BLaER1 treated with 17β-estradiol and CSF1 and Interleukin-3, amounts not matched to agents 10 nM and 100 nM (cell line): ENCODE data around the gene CYP1A2.

ENCODE experiments used
- H3K27ac ChIP-seq, 11 experiments: shearing (Covaris generic); formaldehyde crosslinking; 2 replicates each; pipeline ENCODE4 v1.8.1; 2022
- H3K27me3 ChIP-seq, 11 experiments: shearing (Covaris generic); formaldehyde crosslinking; 2 replicates each; pipeline ENCODE4 v1.8.1; 2022
- H3K36me3 ChIP-seq, 11 experiments: shearing (Covaris generic); formaldehyde crosslinking; 2 replicates each; pipeline ENCODE4 v1.8.1; 2022
- H3K4me1 ChIP-seq, 10 experiments: shearing (Covaris generic); formaldehyde crosslinking; 2 replicates each; pipeline ENCODE4 v1.8.1; 2022
- H3K4me2 ChIP-seq, 11 experiments: shearing (Covaris generic); formaldehyde crosslinking; 2 replicates each; pipeline ENCODE4 v1.8.1; 2022
- H3K4me3 ChIP-seq, 10 experiments: shearing (Covaris generic); formaldehyde crosslinking; 2 replicates each; pipeline ENCODE4 v1.8.1; 2022
- H3K9ac ChIP-seq, 11 experiments: shearing (Covaris generic); formaldehyde crosslinking; 2 replicates each; pipeline ENCODE4 v1.8.1; 2022
- H3K9me3 ChIP-seq, 11 experiments: shearing (Covaris generic); formaldehyde crosslinking; replicated peaks in 1 of 11; 2 replicates each; pipeline ENCODE4 v1.8.1; 2022
- H4K20me1 ChIP-seq, 11 experiments: shearing (Covaris generic); formaldehyde crosslinking; 2 replicates each; pipeline ENCODE4 v1.8.1; 2022
- Cebpa-rat ChIP-seq, 11 experiments: shearing (Covaris generic); IDR thresholded peaks; 2 replicates each; pipeline ENCODE4 v1.8.1; 2022

Gene CYP1A2

DNA sequence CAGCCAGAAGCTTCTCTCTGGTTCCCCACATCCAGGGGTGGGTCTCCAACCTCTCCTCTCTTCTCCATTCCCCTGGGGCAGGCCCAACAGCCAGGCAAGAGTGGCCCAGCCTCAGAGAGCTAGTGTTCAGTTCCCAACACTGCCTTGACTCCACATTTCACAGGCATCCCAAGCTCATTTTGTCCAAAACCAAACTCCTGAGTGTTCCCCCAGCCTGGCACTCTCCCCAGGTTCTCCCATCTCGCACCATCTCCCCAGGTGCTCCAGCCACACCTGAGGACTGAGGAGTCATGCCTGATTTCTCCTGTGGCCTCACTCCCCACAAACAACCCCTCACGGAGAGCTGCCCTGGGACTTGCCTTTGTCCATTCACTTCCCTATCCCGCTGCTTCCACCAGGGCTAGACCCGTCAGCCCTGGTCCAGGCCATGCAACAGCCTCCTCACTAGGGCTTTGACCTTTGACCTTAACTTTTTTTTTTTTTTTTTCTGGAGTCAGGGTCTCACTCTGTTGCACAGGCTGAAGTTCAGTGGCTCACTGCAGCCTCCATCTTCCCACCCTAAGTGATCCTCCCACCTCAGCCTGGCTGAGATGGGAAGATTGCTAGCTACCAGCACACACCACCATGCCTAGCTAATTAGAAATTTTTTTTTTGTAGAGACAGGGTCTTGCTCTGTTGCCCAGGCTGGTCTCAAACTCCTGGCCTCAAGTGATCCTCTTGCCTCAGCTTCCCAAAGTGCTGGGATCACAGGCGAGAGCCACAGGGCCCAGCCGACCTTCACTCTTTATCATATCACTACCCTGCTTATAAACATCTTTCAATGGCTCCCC, 29.3 kb downstream of the CYP1A2 start:
- H4K20me1 ChIP-seq = peaks cover 0 to 6% (median 4%) of the 10 kb centered on the region in 11 experiments; a peak in 11 of 22 replicates
- H3K36me3 ChIP-seq = no peaks in the 10 kb centered on the region
- peak overlapping the region; percentile 98 to 100 (median 100) for H3K27ac ChIP-seq
- peak overlapping the region in 7 of 10 experiments; percentile 3 to 51 (median 27); a peak in 5 of 20 replicates for H3K4me3 ChIP-seq
- no peaks in the 10 kb centered on the region for H3K9me3 ChIP-seq
- peaks cover 87 to 92% (median 88%) of the 10 kb centered on the region in 10 experiments for H3K4me1 ChIP-seq
- H3K9ac ChIP-seq = peak overlapping the region; percentile 68 to 99 (median 81); a peak in 21 of 22 replicates
- H3K4me2 ChIP-seq = peak overlapping the region; percentile 94 to 100 (median 98)
- TF ChIP-seq Cebpa-rat (IDR thresholded peaks at IDR 0.05) = no peak
- no peaks in the 10 kb centered on the region for H3K27me3 ChIP-seq

DNA sequence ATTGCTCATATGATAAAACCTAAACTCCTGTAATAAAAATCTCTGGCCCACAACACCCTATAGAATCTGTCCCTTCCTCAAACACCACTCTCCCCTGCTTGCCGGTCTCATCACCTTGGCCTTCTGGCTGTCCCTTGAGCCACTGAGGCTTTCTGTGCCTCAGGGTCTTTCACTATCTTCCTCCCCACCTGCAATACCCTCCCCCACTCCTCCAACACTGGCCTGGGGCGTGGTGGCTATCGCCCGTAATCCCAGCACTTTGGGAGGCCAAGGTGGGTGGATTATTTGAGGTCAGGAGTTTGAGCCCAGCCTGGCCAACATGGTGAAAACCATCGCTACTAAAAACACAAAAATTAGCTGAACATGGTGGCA, 29.9 kb downstream of the CYP1A2 start:
- Histone ChIP-seq H4K20me1 (peaks cover under 1 to 12% (median 9%) of the 10 kb centered on the region in 11 experiments; a peak in 19 of 22 replicates), H3K4me3 (0 out of 20 replicates have a peak overlapping the region, but pooled peaks of 1 of the 10 experiments have one; percentile 3), H3K27me3 (no peaks in the 10 kb centered on the region), H3K36me3 (no peaks in the 10 kb centered on the region), H3K4me1 (peaks cover 81 to 92% (median 84%) of the 10 kb centered on the region in 10 experiments), H3K4me2 (peak overlapping the region; percentile 94 to 100 (median 98)), H3K9me3 (no peaks in the 10 kb centered on the region), H3K27ac (peak overlapping the region; percentile 98 to 100 (median 100)), H3K9ac (peak overlapping the region; percentile 68 to 99 (median 81); a peak in 21 of 22 replicates)
- TF ChIP-seq Cebpa-rat (IDR thresholded peaks at IDR 0.05) = no peak

DNA sequence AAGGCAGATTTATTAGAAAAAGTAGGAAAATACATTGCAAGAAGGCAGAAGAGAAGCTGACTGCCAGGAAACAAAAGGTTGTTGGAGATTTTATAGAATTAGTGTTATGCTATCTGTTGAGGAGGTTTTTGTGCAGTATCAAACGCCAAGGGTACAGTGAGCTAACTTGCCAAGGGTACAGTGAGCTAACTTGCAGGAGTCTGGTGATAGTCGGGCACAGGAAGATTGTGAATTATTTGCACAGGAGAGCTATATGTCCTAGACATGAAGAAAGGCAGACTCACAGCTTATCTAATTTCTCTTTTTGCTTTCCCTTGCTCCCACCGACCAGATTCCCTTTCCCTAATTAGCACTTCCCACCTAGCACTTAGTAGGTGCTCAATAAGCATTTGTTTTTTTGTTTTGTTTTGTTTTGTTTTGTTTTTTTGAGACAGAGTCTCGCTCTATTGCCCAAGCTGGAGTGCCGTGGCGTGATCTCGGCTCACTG, 30.6 kb downstream of the CYP1A2 start:
- H3K4me1 ChIP-seq = peaks cover 75 to 92% (median 84%) of the 10 kb centered on the region in 10 experiments
- peaks cover 0 to 5% (median 0%) of the 10 kb centered on the region in 11 experiments; a peak in 2 of 22 replicates for H3K36me3 ChIP-seq
- peak overlapping the region; percentile 98 to 100 (median 100); a peak in 21 of 22 replicates for H3K27ac ChIP-seq
- H3K4me2 ChIP-seq = peak overlapping the region; percentile 94 to 100 (median 98)
- H3K9me3 ChIP-seq = no peaks in the 10 kb centered on the region
- no peak for TF ChIP-seq Cebpa-rat (IDR thresholded peaks at IDR 0.05)
- no peak overlapping the region for H3K4me3 ChIP-seq
- peaks cover 5 to 18% (median 15%) of the 10 kb centered on the region in 11 experiments; a peak in 20 of 22 replicates for H4K20me1 ChIP-seq
- H3K27me3 ChIP-seq = no peaks in the 10 kb centered on the region
- H3K9ac ChIP-seq = peak overlapping the region in 10 of 11 experiments; percentile 78 to 99 (median 82); a peak in 14 of 22 replicates

DNA sequence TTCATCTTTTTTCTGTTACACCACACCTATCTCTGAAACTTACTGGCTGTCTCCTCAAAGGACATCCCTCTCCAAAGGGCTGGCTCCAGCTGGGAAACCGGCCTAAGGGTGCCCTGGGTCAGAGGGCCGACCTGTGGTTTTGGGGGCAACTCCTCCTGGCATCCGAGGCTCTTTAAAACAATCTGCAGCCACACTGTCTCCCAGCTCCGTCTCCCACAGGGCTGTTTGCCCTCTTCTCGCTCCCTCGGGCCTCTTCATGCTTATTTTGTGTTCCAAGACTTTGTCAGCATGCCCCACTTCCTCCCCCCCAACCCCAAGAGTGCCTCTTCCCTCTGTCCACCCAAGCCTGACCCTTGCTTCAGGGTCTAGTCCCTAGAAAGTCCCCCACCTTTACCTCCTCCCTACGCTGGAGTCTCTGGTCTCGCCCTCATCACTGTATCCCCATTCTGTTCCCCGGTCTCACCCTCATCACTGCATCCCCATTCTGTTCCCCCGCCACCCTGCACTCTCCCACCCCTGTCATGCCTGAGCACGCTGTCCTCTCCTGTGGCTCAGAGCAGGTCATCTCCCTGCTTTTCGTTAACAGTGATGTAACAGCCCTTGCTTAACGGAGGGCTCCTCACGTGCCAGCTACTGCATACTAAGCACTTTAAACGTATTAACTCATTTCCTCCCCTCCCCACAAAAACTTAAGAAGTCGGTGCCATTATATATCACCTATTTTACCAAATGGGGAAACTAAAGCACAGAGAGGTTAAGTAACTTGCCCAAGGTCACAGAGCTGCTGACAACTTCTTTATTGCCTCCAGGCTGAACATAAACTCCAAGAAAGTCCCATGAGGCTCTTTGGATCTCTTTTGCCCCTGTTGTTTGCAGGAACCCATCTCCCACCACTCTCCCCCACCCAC, 32.1 kb downstream of the CYP1A2 start:
- H3K9me3 ChIP-seq = no peaks in the 10 kb centered on the region
- H3K27me3 ChIP-seq = no peaks in the 10 kb centered on the region
- peak overlapping the region; percentile 94 to 100 (median 98) for H3K4me2 ChIP-seq
- H3K27ac ChIP-seq = peak overlapping the region; percentile 98 to 100 (median 100)
- peak overlapping the region; percentile 76 to 92 (median 82) for H3K4me3 ChIP-seq
- H3K4me1 ChIP-seq = peaks cover 75 to 92% (median 84%) of the 10 kb centered on the region in 10 experiments
- H4K20me1 ChIP-seq = peaks cover 17 to 34% (median 31%) of the 10 kb centered on the region in 11 experiments; a peak in 21 of 22 replicates
- peak overlapping the region; percentile 98 to 100 (median 99) for H3K9ac ChIP-seq
- TF ChIP-seq Cebpa-rat (IDR thresholded peaks at IDR 0.05) = peak in 3 of 11 experiments; percentile 33 to 57 (median 48); a peak in 3 of 22 replicates
- peaks cover 0 to 19% (median 9%) of the 10 kb centered on the region in 11 experiments; a peak in 11 of 22 replicates for H3K36me3 ChIP-seq

DNA sequence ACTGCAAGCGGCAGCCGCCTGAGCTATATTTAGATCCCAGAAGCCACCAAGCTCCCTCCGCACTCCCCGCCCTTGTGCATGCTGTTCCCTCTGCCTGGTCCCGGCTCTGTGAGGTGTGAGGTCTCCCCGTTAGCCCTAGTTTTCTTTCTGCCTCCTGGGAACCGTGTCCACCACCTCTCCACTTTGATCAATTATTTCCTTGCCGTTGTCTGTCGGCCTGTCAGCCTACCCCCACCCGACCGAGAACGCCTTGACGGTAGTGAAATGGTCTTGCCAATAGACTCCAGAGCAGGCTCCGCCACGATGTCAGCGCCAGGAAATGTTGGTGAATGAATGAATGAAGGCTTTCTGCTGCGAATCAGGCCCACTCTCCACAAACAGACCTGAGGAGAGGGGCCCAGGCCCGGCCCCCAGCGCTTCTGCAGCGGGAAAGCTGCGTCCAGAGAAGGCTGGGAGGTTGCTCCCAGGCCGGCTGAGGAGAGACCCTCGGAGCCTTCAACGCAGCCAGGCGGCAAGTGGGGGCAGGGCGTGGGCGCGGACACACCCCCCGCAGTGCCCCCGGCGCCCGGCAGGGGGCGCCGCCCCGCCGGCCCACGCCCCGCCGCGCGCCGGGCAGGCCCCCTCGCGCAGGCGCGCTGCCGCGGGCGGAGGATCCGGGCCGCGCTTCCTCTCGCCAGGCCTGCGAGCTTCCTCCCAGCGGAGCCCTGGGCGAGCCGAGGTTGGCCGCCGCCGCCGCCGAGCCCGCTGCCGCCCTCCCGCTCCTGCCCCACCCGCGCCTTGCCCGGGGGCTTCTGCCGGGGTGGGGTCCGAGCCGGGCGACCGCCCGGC, 33.0 kb downstream of the CYP1A2 start, which contains the start of gene CSK:
CSK (plus strand) TSS at position 650 of the 828 bp plus-strand sequence. CDS start 16,218 bp downstream, outside the sequence.
- no peak for TF ChIP-seq Cebpa-rat (IDR thresholded peaks at IDR 0.05)
- Histone ChIP-seq H3K9me3 (no peaks in the 10 kb centered on the region), H3K27ac (peak within 1 kb of the TSS; percentile 98 to 100 (median 100)), H3K4me1 (peaks cover 75 to 92% (median 84%) of the 10 kb centered on the region in 10 experiments), H3K4me3 (peak within 1 kb of the TSS; percentile 76 to 92 (median 82)), H3K4me2 (peak within 1 kb of the TSS; percentile 97 to 100 (median 100)), H3K9ac (peak within 1 kb of the TSS; percentile 98 to 100 (median 99)), H3K27me3 (no peaks in the 10 kb centered on the region), H4K20me1 (peaks cover 17 to 43% (median 39%) of the 10 kb centered on the region in 11 experiments; a peak in 21 of 22 replicates), H3K36me3 (peaks cover 0 to 25% (median 10%) of the 10 kb centered on the region in 11 experiments; a peak in 12 of 22 replicates)

DNA sequence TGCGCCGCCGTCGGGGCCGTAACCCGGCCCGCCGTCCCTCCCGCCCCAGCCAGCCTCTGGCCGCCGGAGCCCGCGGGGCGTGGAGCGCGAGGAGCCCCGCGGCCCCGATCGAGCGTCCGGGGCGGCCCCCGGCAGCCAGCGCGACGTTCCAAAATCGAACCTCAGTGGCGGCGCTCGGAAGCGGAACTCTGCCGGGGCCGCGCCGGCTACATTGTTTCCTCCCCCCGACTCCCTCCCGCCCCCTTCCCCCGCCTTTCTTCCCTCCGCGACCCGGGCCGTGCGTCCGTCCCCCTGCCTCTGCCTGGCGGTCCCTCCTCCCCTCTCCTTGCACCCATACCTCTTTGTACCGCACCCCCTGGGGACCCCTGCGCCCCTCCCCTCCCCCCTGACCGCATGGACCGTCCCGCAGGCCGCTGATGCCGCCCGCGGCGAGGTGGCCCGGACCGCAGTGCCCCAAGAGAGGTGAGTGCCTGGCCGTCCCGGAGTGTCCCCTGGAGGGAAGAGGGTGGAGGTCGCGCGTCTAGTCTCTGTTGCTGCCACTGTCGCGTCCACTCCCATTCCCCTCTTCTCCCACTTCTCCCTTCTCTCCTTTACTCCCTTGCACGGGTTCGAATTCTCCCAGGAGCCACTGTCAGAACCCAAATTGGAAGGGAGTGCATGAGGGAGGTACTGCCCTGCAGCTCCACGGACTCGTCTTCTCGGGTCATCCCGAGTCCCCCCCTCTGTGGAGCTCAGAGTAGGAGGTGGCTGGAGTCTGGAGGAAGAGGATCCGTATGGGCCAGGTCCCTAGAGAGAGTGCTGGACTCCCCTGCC, 33.8 kb downstream of the CYP1A2 start:
- peak overlapping the region; percentile 98 to 100 (median 99) for H3K9ac ChIP-seq
- H4K20me1 ChIP-seq = peaks cover 19 to 50% (median 46%) of the 10 kb centered on the region in 11 experiments; a peak in 21 of 22 replicates
- peak overlapping the region; percentile 98 to 100 (median 100) for H3K27ac ChIP-seq
- peaks cover 0 to 25% (median 10%) of the 10 kb centered on the region in 11 experiments; a peak in 12 of 22 replicates for H3K36me3 ChIP-seq
- peak overlapping the region; percentile 76 to 92 (median 82) for H3K4me3 ChIP-seq
- no peaks in the 10 kb centered on the region for H3K27me3 ChIP-seq
- no peaks in the 10 kb centered on the region for H3K9me3 ChIP-seq
- no peak for TF ChIP-seq Cebpa-rat (IDR thresholded peaks at IDR 0.05)
- peaks cover 73 to 91% (median 83%) of the 10 kb centered on the region in 10 experiments for H3K4me1 ChIP-seq
- H3K4me2 ChIP-seq = peak overlapping the region; percentile 97 to 100 (median 100)
